HCT116 (cell line): ENCODE results near the gene KANSL1. TPM values are rescaled to one million over a fixed set of nuclear protein-coding genes. Genes with fewer than 3 reads are reported as not detected.

Experiments used
- ATAC-seq: fragments of 200-7000 bp; cut with Tn5 transposase; 2 replicates; pipeline ENCODE4 v1.9.1; 2020; ENCODE audit warnings: mild to moderate bottlenecking, moderate library complexity
- BruUV-seq: library from RNA; stranded (reverse); fragments of 400-500 nt; replicated peaks from 2 replicates; lab custom pipeline; 2021; lab: Mats Ljungman, UMichigan
- CTCF ChIA-PET: fragments of 300-600 bp; sonication (Branson Sonifier 250); formaldehyde crosslinking; loops from one replicate; lab custom pipeline; 2021; ENCODE audit warnings: antibody characterized with exemption; lab: Charles Lee
- POLR2A ChIA-PET: fragments of 300-600, 350-600 bp; sonication (Branson Sonifier 250); formaldehyde crosslinking; loops from one replicate; lab custom pipeline; 2021; ENCODE audit warnings: antibody characterized with exemption; lab: Charles Lee
- RAD21 ChIA-PET, 2 experiments: fragments of 300-600 bp; sonication (Branson Sonifier 250); formaldehyde crosslinking; loops; one replicate each; lab custom pipeline; 2023; ENCODE audit warnings: low total read pairs in 2 of 2; ENCODE audit not compliant: uncharacterized antibody in 2 of 2, unreplicated experiment in 2 of 2, low non-redundant PET in 1 of 2; lab: Charles Lee
- DNase-seq: peaks from one replicate; pipeline ENCODE4 v3.0.0-alpha.2; 2010; ENCODE audit warnings: low read depth, low spot score
- H2AFZ ChIP-seq: fragments of 200-600 bp; shearing (Covaris generic), sonication (generic); 2 replicates; pipeline ENCODE4 v1.6.1; 2017; ENCODE audit warnings: low read depth, mixed run types, mixed read lengths, antibody characterized with exemption, low read length; ENCODE audit not compliant: poor library complexity, severe bottlenecking
- H3K27ac ChIP-seq: 2 replicates; pipeline ENCODE4 v1.5.1; 2012; ENCODE audit warnings: low read depth, low read length
- H3K27me3 ChIP-seq: fragments of 200-600 bp; sonication (generic); 2 replicates; pipeline ENCODE4 v1.6.1; 2016; ENCODE audit warnings: mixed run types, low read length, mixed read lengths; ENCODE audit not compliant: insufficient read depth
- H3K36me3 ChIP-seq, 2 experiments: fragments of 200-500 bp in 1 of 2; fragments of 200-600 bp in 1 of 2; sonication (Bioruptor generic) in 1 of 2; sonication (generic) in 1 of 2; 2 replicates each; pipeline versions ENCODE4 v1.5.1 to v1.6.1; 2014 to 2016; ENCODE audit warnings: low read length in 2 of 2, inconsistent platforms in 1 of 2, mixed read lengths in 1 of 2, mixed run types in 1 of 2; ENCODE audit not compliant: insufficient read depth in 2 of 2, control insufficient read depth in 1 of 2
- H3K4me1 ChIP-seq, 2 experiments: fragments of 200-600 bp in 1 of 2; sonication (generic) in 1 of 2; 2 replicates each; pipeline versions ENCODE4 v1.5.1 to v1.6.1; 2012 to 2017; ENCODE audit warnings: low read length in 2 of 2, inconsistent platforms in 1 of 2, mild to moderate bottlenecking in 1 of 2, mixed read lengths in 1 of 2, mixed run types in 1 of 2, moderate library complexity in 1 of 2; ENCODE audit not compliant: insufficient read depth in 2 of 2, control insufficient read depth in 1 of 2
- H3K4me2 ChIP-seq: fragments of 200-600 bp; sonication (generic); 2 replicates; pipeline ENCODE4 v1.6.1; 2017; ENCODE audit warnings: mixed run types, low read length, mixed read lengths
- H3K4me3 ChIP-seq, 2 experiments: fragments of 200-600 bp in 1 of 2; sonication (generic) in 1 of 2; replicated peaks in 1 of 2; 2 replicates each; pipeline ENCODE4 v1.5.1; 2011 to 2016; ENCODE audit warnings: low read length in 2 of 2, control low read depth in 1 of 2, low read depth in 1 of 2, mild to moderate bottlenecking in 1 of 2, mixed read lengths in 1 of 2, mixed run types in 1 of 2
- H3K79me2 ChIP-seq: fragments of 200-600 bp; sonication (generic); 2 replicates; pipeline ENCODE4 v1.6.1; 2017; ENCODE audit warnings: mild to moderate bottlenecking, mixed run types, low read length, moderate library complexity, mixed read lengths; ENCODE audit not compliant: insufficient read depth
- H3K9ac ChIP-seq: fragments of 200-600 bp; sonication (generic); 2 replicates; pipeline ENCODE4 v1.6.1; 2016; ENCODE audit warnings: low read length, mixed read lengths
- H3K9me2 ChIP-seq: fragments of 200-600 bp; sonication (generic), shearing (Covaris generic); 2 replicates; pipeline ENCODE4 v1.6.1; 2017; ENCODE audit warnings: mixed run types, mild to moderate bottlenecking, moderate library complexity; ENCODE audit not compliant: insufficient read depth
- H3K9me3 ChIP-seq, 2 experiments: fragments of 200-500 bp in 1 of 2; fragments of 200-600 bp in 1 of 2; sonication (Bioruptor generic) in 1 of 2; sonication (generic) in 1 of 2; 2 replicates each; pipeline ENCODE4 v1.6.1; 2014 to 2017; ENCODE audit warnings: low read length in 2 of 2, mixed read lengths in 2 of 2, inconsistent platforms in 1 of 2, low read depth in 1 of 2, mild to moderate bottlenecking in 1 of 2, mixed run types in 1 of 2, moderate library complexity in 1 of 2; ENCODE audit not compliant: control insufficient read depth in 1 of 2, insufficient read depth in 1 of 2
- H4K20me1 ChIP-seq: fragments of 200-600 bp; sonication (generic), shearing (Covaris generic); 2 replicates; pipeline ENCODE4 v1.6.1; 2017; ENCODE audit warnings: mixed run types, mild to moderate bottlenecking, moderate library complexity; ENCODE audit not compliant: insufficient read depth
- CBX3 ChIP-seq: IDR thresholded peaks from 2 replicates; pipeline ENCODE4 v1.6.1; 2012; ENCODE audit warnings: low read depth
- EGR1 ChIP-seq: IDR thresholded peaks from 2 replicates; pipeline ENCODE4 v1.6.1; 2012; ENCODE audit warnings: low read depth
- ELF1 ChIP-seq: IDR thresholded peaks from 2 replicates; pipeline ENCODE4 v1.6.1; 2012; ENCODE audit warnings: low read depth, borderline replicate concordance
- EZH2phosphoT487 ChIP-seq: fragments of 200-600 bp; IDR thresholded peaks from 2 replicates; pipeline ENCODE4 v1.6.1; 2018; ENCODE audit warnings: antibody characterized with exemption, borderline replicate concordance
- FOSL1 ChIP-seq: IDR thresholded peaks from 2 replicates; pipeline ENCODE4 v1.6.1; 2012; ENCODE audit warnings: low read depth
- JUND ChIP-seq: IDR thresholded peaks from 2 replicates; pipeline ENCODE4 v1.6.1; 2012
- MAX ChIP-seq: IDR thresholded peaks from 2 replicates; pipeline ENCODE4 v1.6.1; 2012
- POLR2A ChIP-seq: IDR thresholded peaks from 2 replicates; pipeline ENCODE4 v1.7.0; 2011; ENCODE audit warnings: borderline replicate concordance; ENCODE audit not compliant: insufficient read depth, insufficient read length; ENCODE audit errors: extremely low read depth
- POLR2AphosphoS5 ChIP-seq: IDR thresholded peaks from 2 replicates; pipeline ENCODE4 v1.6.1; 2011; ENCODE audit warnings: mild to moderate bottlenecking, low read depth, low read length, moderate library complexity
- RAD21 ChIP-seq: IDR thresholded peaks from 2 replicates; pipeline ENCODE4 v1.6.1; 2012; ENCODE audit warnings: low read depth, mild to moderate bottlenecking
- REST ChIP-seq: IDR thresholded peaks from 2 replicates; pipeline ENCODE4 v1.6.1; 2012; ENCODE audit warnings: low read depth
- SP1 ChIP-seq: IDR thresholded peaks from 2 replicates; pipeline ENCODE4 v1.6.1; 2012; ENCODE audit warnings: low read depth
- TCF7L2 ChIP-seq: IDR thresholded peaks from 2 replicates; pipeline ENCODE4 v1.7.0; 2011; ENCODE audit warnings: borderline replicate concordance, inconsistent platforms; ENCODE audit not compliant: insufficient read depth, insufficient read length; ENCODE audit errors: extremely low read depth
- YY1 ChIP-seq: IDR thresholded peaks from 2 replicates; pipeline ENCODE4 v1.6.1; 2011; ENCODE audit warnings: low read length, low read depth, moderate library complexity, mild to moderate bottlenecking; ENCODE audit not compliant: insufficient replicate concordance; ENCODE audit errors: extremely low read depth
- ZFX ChIP-seq: fragments of 450-650 bp; IDR thresholded peaks from 2 replicates; pipeline ENCODE4 v1.6.1; 2017
- ZNF274 ChIP-seq: fragments of 200-500 bp; sonication (Bioruptor generic); IDR thresholded peaks from 2 replicates; pipeline ENCODE4 v1.6.1; 2014; ENCODE audit warnings: mild to moderate bottlenecking, low read depth, low read length, inconsistent platforms
- intact Hi-C: fragments of 100-400 bp; cut with micrococcal nuclease; formaldehyde crosslinking; loops from 2 replicates; pipeline ENCODE4 v1.10.0; 2022
- total RNA-seq: library from RNA; stranded (reverse); gene quantifications from one replicate; pipeline ENCODE4 v1.2.1, GENCODE V29; 2021; ENCODE audit not compliant: unreplicated experiment
- TF ChIP-seq, protein P1 (sequence below): IDR thresholded peaks from 2 replicates; pipeline ENCODE4 v1.6.1; 2011; ENCODE audit warnings: mild to moderate bottlenecking, low read length, moderate library complexity; ENCODE audit not compliant: insufficient replicate concordance; ENCODE audit errors: extremely low read depth
- TF ChIP-seq, protein P2 (sequence below), 3 experiments: fragments of 200-600 bp in 1 of 3; sonication (generic) in 1 of 3; IDR thresholded peaks in 2 of 3; conservative IDR thresholded peaks in 1 of 3; 2 replicates each; pipeline ENCODE4 v1.5.1; 2012 to 2017; ENCODE audit warnings: low read depth in 2 of 3, low read length in 2 of 3, antibody characterized with exemption in 1 of 3, borderline replicate concordance in 1 of 3, control low read depth in 1 of 3, mild to moderate bottlenecking in 1 of 3, mixed read lengths in 1 of 3, mixed run types in 1 of 3, moderate library complexity in 1 of 3; ENCODE audit not compliant: insufficient read depth in 1 of 3

KANSL1 gene
- total RNA-seq, 1 experiment from 2014 or later, result 77.5 TPM

GRCh38 chr17:46028981-46029565 is 164.2 kb downstream of the KANSL1 start:
- Histone ChIP-seq H3K9me3 (no peaks in the 10 kb centered on the region), H3K4me3 (no peak overlapping the region)
- ATAC-seq, result no peak
- TF ChIP-seq FOSL1 (no peak), RAD21 (no peak), POLR2AphosphoS5 (no peak), YY1 (no peak), REST (no peak), CBX3 (no peak), POLR2A (no peak), JUND (no peak), ZNF274 (no peak), ZFX (no peak), EGR1 (no peak), SP1 (no peak), EZH2phosphoT487 (no peak), MAX (no peak), TCF7L2 (no peak), ELF1 (no peak)
- TF ChIP-seq, protein P1, sequence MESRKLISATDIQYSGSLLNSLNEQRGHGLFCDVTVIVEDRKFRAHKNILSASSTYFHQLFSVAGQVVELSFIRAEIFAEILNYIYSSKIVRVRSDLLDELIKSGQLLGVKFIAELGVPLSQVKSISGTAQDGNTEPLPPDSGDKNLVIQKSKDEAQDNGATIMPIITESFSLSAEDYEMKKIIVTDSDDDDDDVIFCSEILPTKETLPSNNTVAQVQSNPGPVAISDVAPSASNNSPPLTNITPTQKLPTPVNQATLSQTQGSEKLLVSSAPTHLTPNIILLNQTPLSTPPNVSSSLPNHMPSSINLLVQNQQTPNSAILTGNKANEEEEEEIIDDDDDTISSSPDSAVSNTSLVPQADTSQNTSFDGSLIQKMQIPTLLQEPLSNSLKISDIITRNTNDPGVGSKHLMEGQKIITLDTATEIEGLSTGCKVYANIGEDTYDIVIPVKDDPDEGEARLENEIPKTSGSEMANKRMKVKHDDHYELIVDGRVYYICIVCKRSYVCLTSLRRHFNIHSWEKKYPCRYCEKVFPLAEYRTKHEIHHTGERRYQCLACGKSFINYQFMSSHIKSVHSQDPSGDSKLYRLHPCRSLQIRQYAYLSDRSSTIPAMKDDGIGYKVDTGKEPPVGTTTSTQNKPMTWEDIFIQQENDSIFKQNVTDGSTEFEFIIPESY, result no peak
- TF ChIP-seq, protein P2, sequence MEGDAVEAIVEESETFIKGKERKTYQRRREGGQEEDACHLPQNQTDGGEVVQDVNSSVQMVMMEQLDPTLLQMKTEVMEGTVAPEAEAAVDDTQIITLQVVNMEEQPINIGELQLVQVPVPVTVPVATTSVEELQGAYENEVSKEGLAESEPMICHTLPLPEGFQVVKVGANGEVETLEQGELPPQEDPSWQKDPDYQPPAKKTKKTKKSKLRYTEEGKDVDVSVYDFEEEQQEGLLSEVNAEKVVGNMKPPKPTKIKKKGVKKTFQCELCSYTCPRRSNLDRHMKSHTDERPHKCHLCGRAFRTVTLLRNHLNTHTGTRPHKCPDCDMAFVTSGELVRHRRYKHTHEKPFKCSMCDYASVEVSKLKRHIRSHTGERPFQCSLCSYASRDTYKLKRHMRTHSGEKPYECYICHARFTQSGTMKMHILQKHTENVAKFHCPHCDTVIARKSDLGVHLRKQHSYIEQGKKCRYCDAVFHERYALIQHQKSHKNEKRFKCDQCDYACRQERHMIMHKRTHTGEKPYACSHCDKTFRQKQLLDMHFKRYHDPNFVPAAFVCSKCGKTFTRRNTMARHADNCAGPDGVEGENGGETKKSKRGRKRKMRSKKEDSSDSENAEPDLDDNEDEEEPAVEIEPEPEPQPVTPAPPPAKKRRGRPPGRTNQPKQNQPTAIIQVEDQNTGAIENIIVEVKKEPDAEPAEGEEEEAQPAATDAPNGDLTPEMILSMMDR (IDR thresholded peaks at IDR 0.05 in 2 of 3, conservative IDR thresholded peaks at IDR 0.05 in 1 of 3; ENCODE audit: borderline replicate concordance in 1 of 3, insufficient read depth in 1 of 3, low read depth in 2 of 3, low read length in 2 of 3), result no peak
- TF ChIP-seq, all 23 proteins: peak for 0
- BruUV-seq, result no TSS peak
- Histone ChIP-seq H3K79me2 (no peaks in the 10 kb centered on the region), H3K4me1 (no peaks in the 10 kb centered on the region), H3K4me2 (no peak overlapping the region), H3K9me2 (no peaks in the 10 kb centered on the region), H3K9ac (no peak overlapping the region), H4K20me1 (no peaks in the 10 kb centered on the region), H3K36me3 (peaks cover 29 to 42% of the 10 kb centered on the region in 2 experiments), H3K27me3 (no peaks in the 10 kb centered on the region), H3K27ac (no peak overlapping the region), H2AFZ (no peak overlapping the region)
- ChIA-PET RAD21 (interaction anchor here in 1 of 2 experiments (1.1 kb wide), 1 partner anchor 9 kb away, joined by 3 read pairs; no protein-coding TSS in a partner anchor), CTCF (interaction anchor here (2.4 kb wide), 1 partner anchor 15 kb away, joined by 9 read pairs; no protein-coding TSS in a partner anchor), POLR2A (no interaction called here)
- no peak for DNase-seq
- intact Hi-C loops, result no loop called here
